ENCODE measurements around the gene ABCB8. TPM values are rescaled to one million over a fixed set of nuclear protein-coding genes. Genes with fewer than 3 reads are reported as not detected.

ABCB8 gene
- total RNA-seq, 2 experiments from 2014 or later = 57.0 to 62.2 TPM

DNA sequence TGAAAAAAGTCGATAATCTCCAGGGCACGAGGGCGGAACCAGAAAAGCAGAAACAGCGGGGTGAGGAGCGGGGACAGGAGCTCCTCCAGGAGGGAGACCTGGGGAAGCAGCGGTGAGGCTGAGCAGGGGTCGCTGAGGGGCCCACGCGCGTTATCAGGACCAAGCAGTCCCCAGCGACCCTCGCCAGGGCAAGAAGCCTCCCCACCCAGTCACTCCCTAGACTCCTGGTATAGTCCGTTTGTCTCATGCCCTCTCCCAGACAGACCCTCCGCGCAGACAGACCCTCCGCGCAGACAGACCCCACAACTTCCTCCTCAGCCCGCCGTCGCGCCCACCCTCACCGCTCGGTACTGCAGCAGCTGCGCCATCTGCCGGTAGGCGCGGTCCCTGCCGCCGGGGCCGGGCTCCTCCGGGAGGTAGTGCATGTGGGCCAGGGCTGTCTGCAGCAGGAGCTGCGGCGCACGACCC lies 10.3 kb upstream of the ABCB8 start:
- intact Hi-C loops (cut with DNase I, micrococcal nuclease) = loop anchor here (1.0 to 10.0 kb wide), 5 partner anchors 39 to 917 kb away; partner anchors contain the start of genes CDK5 (in 2 of the 2) and SLC4A2 (in 2 of the 2)
- TF ChIP-seq, protein P1, sequence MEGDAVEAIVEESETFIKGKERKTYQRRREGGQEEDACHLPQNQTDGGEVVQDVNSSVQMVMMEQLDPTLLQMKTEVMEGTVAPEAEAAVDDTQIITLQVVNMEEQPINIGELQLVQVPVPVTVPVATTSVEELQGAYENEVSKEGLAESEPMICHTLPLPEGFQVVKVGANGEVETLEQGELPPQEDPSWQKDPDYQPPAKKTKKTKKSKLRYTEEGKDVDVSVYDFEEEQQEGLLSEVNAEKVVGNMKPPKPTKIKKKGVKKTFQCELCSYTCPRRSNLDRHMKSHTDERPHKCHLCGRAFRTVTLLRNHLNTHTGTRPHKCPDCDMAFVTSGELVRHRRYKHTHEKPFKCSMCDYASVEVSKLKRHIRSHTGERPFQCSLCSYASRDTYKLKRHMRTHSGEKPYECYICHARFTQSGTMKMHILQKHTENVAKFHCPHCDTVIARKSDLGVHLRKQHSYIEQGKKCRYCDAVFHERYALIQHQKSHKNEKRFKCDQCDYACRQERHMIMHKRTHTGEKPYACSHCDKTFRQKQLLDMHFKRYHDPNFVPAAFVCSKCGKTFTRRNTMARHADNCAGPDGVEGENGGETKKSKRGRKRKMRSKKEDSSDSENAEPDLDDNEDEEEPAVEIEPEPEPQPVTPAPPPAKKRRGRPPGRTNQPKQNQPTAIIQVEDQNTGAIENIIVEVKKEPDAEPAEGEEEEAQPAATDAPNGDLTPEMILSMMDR (IDR thresholded peaks at IDR 0.05) = peak; percentile 98
- H3K4me3 ChIP-seq (ENCODE audit: low read length) = peak overlapping the region; percentile 52
- Mint-ChIP-seq H3K4me3 (peak overlapping the region; percentile 79), H3K36me3 (ENCODE audit: low read depth) (peaks cover 8% of the 10 kb centered on the region), H3K4me1 (ENCODE audit: low read depth) (peaks cover 61% of the 10 kb centered on the region), H3K27me3 (peaks cover 10% of the 10 kb centered on the region), H3K9me3 (no peaks in the 10 kb centered on the region), H3K27ac (peak overlapping the region; percentile 83)
- ChIA-PET CTCF (interaction anchor here (0.6 to 4.6 kb wide), 21 partner anchors 8 to 122 kb away, joined by 3 to 39 read pairs (median 4); partner anchors contain the start of gene ABCB8), POLR2A (interaction anchor here (1.0 to 4.7 kb wide), 12 partner anchors 9 to 109 kb away, joined by 3 to 50 read pairs (median 4); partner anchors contain the start of genes ABCB8 and TMUB1)
- peak overlapping the region; percentile 1 to 41 for H3K27ac ChIP-seq (ENCODE audit: low read depth in 1 of 2, low read length in 2 of 2)
- H3K9me3 ChIP-seq (ENCODE audit: control insufficient read depth in 1 of 2, insufficient read depth in 1 of 2, low read length in 2 of 2) = peaks cover 0 to 3% of the 10 kb centered on the region in 2 experiments
- no peaks in the 10 kb centered on the region for H3K36me3 ChIP-seq (ENCODE audit: insufficient read depth, low read length)
- DNase-seq (peak; percentile 69 to 88 (median 79)), ATAC-seq (ENCODE audit: poor library complexity) (peak; percentile 50)
- peaks cover 66% of the 10 kb centered on the region for H3K4me1 ChIP-seq (ENCODE audit: insufficient read depth, low read length)
- H3K27me3 ChIP-seq (ENCODE audit: control insufficient read depth in 1 of 2, insufficient read depth in 2 of 2, low read length in 2 of 2) = peaks cover 4 to 7% of the 10 kb centered on the region in 2 experiments

DNA sequence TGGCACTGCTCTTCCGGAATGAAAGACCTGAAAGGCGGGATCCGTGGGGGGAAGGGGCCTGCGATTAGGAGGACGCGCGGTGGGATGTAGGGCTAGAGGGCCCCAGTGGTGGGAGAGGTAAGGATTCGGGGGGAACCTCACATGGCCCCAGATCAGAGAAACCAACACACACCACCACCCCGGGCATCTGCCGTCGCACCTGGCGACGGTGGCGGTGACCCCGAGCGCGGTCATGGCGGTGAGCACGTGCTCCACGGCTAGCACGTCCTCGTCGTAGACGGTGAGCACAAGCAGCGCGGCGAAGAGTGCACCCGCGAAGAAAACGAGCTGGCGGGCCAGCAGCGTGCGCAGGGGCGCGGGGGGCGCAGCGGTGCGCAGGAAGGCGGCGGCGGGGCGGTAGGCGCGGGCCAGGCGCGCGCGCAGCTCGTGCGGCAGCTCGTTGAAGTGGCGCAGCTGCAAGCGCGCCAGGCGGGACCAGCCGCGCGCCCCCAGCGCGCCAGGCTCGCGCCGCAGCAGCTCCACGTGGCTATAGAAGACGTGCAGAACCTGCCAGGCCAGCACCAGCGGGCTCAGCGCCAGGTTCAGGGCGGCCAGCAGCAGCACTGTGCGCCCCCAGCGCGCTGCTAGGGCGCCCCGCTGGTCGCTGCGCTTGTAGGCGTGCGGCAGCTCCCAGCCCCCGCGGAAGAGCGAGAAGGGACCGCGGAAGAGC lies 9.7 kb upstream of the ABCB8 start:
- CTCF ChIA-PET = interaction anchor here (0.6 to 4.6 kb wide), 21 partner anchors 8 to 122 kb away, joined by 3 to 39 read pairs (median 4); partner anchors contain the start of gene ABCB8
- peaks cover 8% of the 10 kb centered on the region for H3K36me3 Mint-ChIP-seq (ENCODE audit: low read depth)
- H3K4me3 Mint-ChIP-seq = peak overlapping the region; percentile 82
- Histone ChIP-seq H3K36me3 (ENCODE audit: insufficient read depth, low read length) (no peaks in the 10 kb centered on the region), H3K9me3 (ENCODE audit: control insufficient read depth in 1 of 2, insufficient read depth in 1 of 2, low read length in 2 of 2) (no peaks in the 10 kb centered on the region), H3K4me3 (ENCODE audit: low read length) (peak overlapping the region; percentile 52), H3K27ac (ENCODE audit: low read depth in 1 of 2, low read length in 2 of 2) (no peak overlapping the region), H3K4me1 (ENCODE audit: insufficient read depth, low read length) (peaks cover 60% of the 10 kb centered on the region), H3K27me3 (ENCODE audit: control insufficient read depth in 1 of 2, insufficient read depth in 2 of 2, low read length in 2 of 2) (peaks cover 4 to 7% of the 10 kb centered on the region in 2 experiments)
- TF ChIP-seq, protein P1 (IDR thresholded peaks at IDR 0.05) = peak; percentile 53
- DNase-seq (peak in 11 of 14 experiments; percentile 23 to 81 (median 44)), ATAC-seq (ENCODE audit: poor library complexity) (peak; percentile 25)
- intact Hi-C loops (cut with DNase I, micrococcal nuclease) = loop anchor here (1.0 to 10.0 kb wide), 5 partner anchors 39 to 916 kb away; partner anchors contain the start of genes CDK5 (in 2 of the 2) and SLC4A2 (in 2 of the 2)
- POLR2A ChIA-PET = interaction anchor here (0.6 to 4.7 kb wide), 17 partner anchors 9 to 537 kb away, joined by 3 to 50 read pairs (median 4); partner anchors contain the start of genes ABCB8, FASTK and TMUB1
- no peaks in the 10 kb centered on the region for H3K9me3 Mint-ChIP-seq
- H3K4me1 Mint-ChIP-seq (ENCODE audit: low read depth) = peaks cover 57% of the 10 kb centered on the region
- peaks cover 10% of the 10 kb centered on the region for H3K27me3 Mint-ChIP-seq
- peak overlapping the region; percentile 83 for H3K27ac Mint-ChIP-seq

DNA sequence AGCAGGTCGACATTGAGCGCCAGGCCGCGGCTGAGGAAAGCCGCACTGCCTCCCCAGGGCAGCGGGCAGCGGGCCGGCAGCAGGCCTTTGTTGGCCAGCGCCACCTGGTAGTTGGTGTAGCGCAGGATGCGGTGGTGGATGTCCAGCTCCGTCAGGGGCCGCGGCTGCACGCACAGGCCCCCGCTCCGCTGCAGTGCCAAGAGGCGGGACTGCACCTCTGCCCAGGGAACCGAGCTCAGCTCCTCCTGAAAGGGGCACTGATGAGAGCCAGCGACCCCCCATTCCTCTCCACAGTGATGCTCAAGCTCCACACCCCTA lies 9.2 kb upstream of the ABCB8 start:
- peak overlapping the region; percentile 19 for H3K4me3 ChIP-seq (ENCODE audit: low read length)
- H3K9me3 ChIP-seq (ENCODE audit: control insufficient read depth in 1 of 2, insufficient read depth in 1 of 2, low read length in 2 of 2) = no peaks in the 10 kb centered on the region
- H3K4me1 ChIP-seq (ENCODE audit: insufficient read depth, low read length) = peaks cover 55% of the 10 kb centered on the region
- POLR2A ChIA-PET = interaction anchor here (0.6 to 4.7 kb wide), 13 partner anchors 9 to 538 kb away, joined by 3 to 50 read pairs (median 4); partner anchors contain the start of genes ABCB8 and FASTK
- Mint-ChIP-seq H3K4me1 (ENCODE audit: low read depth) (peaks cover 52% of the 10 kb centered on the region), H3K36me3 (ENCODE audit: low read depth) (peaks cover 8% of the 10 kb centered on the region), H3K9me3 (no peaks in the 10 kb centered on the region), H3K4me3 (peak overlapping the region; percentile 82), H3K27me3 (peaks cover 10% of the 10 kb centered on the region), H3K27ac (peak overlapping the region; percentile 47)
- CTCF ChIA-PET = interaction anchor here (0.8 to 4.6 kb wide), 14 partner anchors 9 to 81 kb away, joined by 3 to 39 read pairs (median 6); partner anchors contain the start of gene ABCB8
- peaks cover 4 to 7% of the 10 kb centered on the region in 2 experiments for H3K27me3 ChIP-seq (ENCODE audit: control insufficient read depth in 1 of 2, insufficient read depth in 2 of 2, low read length in 2 of 2)
- no peak for ATAC-seq (ENCODE audit: poor library complexity)
- DNase-seq = no peak
- H3K36me3 ChIP-seq (ENCODE audit: insufficient read depth, low read length) = no peaks in the 10 kb centered on the region
- TF ChIP-seq, protein P1 (IDR thresholded peaks at IDR 0.05) = no peak
- intact Hi-C loops (cut with DNase I, micrococcal nuclease) = loop anchor here (5.0 to 10.0 kb wide), 3 partner anchors 38 to 916 kb away; partner anchors contain the start of genes CDK5 (in 2 of the 2) and SLC4A2 (in 2 of the 2)
- H3K27ac ChIP-seq (ENCODE audit: low read depth in 1 of 2, low read length in 2 of 2) = no peak overlapping the region
